Effector memory CD4-positive, alpha-beta T cell (primary cell): Measurements from ENCODE around the gene ZFP36L1.

Source experiments
- DNase-seq, 3 donors: peaks; one replicate each; pipeline ENCODE4 v3.0.0-alpha.2; 2020
- H3K27ac ChIP-seq: 2 replicates; pipeline ENCODE4 v1.7.0; 2013; ENCODE audit warnings: mild to moderate bottlenecking, low read length, moderate library complexity; ENCODE audit not compliant: insufficient read depth, poor library complexity, severe bottlenecking
- H3K27me3 ChIP-seq: replicated peaks from 2 replicates; pipeline ENCODE4 v1.7.0; 2013; ENCODE audit warnings: mild to moderate bottlenecking, low read length; ENCODE audit not compliant: insufficient read depth, control insufficient read depth, poor library complexity, severe bottlenecking
- H3K36me3 ChIP-seq: 2 replicates; pipeline ENCODE4 v1.7.0; 2013; ENCODE audit warnings: mild to moderate bottlenecking, low read length, moderate library complexity; ENCODE audit not compliant: control insufficient read depth, insufficient read depth
- H3K4me1 ChIP-seq: 2 replicates; pipeline ENCODE4 v1.7.0; 2013; ENCODE audit warnings: low read length, mild to moderate bottlenecking; ENCODE audit not compliant: control insufficient read depth, insufficient read depth, poor library complexity, severe bottlenecking
- H3K4me3 ChIP-seq: 2 replicates; pipeline ENCODE4 v1.7.0; 2013; ENCODE audit warnings: low read length, low read depth, mild to moderate bottlenecking; ENCODE audit not compliant: insufficient read depth, poor library complexity, severe bottlenecking
- H3K9me3 ChIP-seq: 2 replicates; pipeline ENCODE4 v1.7.0; 2013; ENCODE audit warnings: mild to moderate bottlenecking, low read length, moderate library complexity; ENCODE audit not compliant: control insufficient read depth

Gene ZFP36L1

DNA sequence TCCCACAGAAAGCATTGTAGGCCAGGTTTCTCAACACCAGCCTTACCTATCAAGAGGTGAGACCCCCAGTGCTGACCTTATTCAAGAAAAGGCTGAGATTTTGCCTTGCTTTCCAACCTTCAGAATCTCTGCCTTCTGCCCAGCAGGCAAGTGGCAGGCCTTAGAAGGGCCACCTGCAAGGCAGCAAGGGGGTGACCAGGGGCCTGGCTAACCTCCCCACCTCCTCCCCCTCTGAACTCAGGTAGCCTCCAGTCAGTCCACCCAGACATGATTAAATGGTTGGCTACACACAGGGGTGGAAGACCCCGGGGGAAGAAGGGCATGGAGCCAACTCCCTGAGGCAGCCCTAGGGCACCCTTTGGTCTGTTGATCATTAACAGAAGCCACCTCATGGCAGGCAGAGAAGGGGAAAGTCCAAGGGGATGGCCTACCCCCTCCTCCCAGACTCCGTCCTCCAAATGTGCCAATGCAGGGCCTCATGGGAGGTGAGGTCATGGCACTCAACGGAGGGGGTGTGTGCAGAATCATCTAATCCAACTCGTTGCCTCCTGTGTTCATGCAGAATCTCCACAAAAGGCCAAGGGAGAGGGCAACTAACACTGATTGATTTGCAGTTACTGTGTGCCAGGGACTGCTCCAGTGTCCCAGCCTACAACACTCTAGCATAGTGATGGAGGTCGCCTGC lies 8.5 kb downstream of the ZFP36L1 start:
- H3K4me3 ChIP-seq = no peak overlapping the region
- H3K36me3 ChIP-seq = peaks cover 4% of the 10 kb centered on the region
- H3K4me1 ChIP-seq = peaks cover 74% of the 10 kb centered on the region
- no peaks in the 10 kb centered on the region for H3K27me3 ChIP-seq
- no peaks in the 10 kb centered on the region for H3K9me3 ChIP-seq
- H3K27ac ChIP-seq = peak overlapping the region; percentile 16
- no peak for DNase-seq

DNA sequence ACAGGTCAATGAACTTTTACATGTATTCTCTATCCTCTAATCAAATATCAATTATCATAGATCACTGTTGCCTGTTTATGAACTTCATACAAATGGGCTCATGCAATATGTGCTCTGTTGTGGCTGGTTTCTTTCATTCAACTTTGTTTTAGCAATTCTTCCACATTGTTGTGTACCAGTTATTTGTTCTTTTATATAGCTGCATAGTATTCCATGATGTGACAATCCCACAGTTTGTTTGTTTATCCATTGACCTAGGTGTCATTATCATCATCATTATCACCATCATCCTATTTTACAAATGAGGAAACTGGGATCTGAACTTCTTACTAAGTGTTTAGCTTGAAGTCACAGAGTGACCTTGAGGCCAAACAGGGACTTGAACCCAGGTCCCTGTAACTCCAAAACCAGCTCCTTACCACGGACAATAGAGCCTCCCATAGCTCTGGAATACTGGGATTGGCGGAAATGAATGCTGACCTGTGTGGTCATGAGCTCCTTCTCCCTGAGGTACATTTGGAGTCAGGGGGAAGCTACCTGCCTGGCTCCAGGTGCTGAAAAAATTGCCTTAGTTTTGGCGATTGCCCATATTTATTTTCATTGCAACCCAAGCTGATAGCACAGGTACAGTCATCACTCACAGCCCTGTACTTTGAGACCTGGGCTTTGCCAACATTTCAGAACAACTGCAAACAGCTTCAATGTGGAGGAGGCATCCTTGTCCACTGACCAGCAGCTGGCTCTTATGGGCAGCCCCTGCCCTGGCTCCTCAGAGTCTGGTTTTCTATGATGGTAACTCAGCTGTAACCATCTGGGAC lies 9.2 kb downstream of the ZFP36L1 start:
- H3K27me3 ChIP-seq = no peaks in the 10 kb centered on the region
- H3K27ac ChIP-seq = peak overlapping the region; percentile 16
- no peaks in the 10 kb centered on the region for H3K36me3 ChIP-seq
- no peaks in the 10 kb centered on the region for H3K9me3 ChIP-seq
- H3K4me1 ChIP-seq = peaks cover 75% of the 10 kb centered on the region
- DNase-seq = no peak
- no peak overlapping the region for H3K4me3 ChIP-seq

DNA sequence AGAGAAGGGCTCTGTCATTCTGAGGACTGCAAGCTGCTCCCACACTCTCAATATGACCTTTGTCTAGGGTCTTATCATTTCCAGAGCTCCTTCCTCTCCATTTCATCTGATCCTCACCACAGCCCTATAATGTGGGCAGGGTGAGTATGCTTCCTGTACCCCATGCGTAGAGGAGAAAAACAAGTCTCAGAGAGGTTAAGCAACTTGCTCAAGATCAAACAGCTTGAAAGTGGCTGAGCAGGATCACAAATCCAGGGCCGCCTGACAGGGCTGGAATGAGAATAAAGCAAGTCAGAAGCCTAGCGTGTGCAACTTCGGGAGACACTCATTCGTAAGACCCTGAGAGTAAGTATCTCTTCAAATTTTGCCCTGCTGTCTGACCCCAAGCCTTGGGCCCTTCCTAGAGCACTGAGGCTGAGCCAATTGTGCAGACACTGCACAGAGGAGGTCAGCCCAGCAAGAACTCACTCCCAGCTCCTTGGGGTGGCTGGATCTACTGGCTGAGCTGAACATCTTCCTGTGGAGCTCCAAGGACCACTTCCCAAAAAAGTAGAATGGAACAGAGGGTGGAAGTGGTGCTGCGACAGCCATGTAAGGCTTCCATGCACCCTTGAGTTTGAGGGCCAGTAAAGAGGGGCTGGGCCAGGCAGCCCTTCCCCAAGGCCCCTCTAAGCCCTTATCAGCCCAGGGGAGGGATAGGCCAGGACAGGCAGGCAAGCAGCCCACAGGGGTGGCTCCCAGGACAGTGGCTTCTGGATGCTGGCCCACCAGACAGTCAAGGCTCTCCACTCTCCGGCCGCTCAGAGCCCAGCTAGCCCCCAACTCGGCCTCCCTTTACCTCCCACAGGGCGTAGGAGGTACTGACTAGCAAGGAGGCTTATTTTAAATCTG lies 10.5 kb downstream of the ZFP36L1 start:
- peak overlapping the region; percentile 82 for H3K27ac ChIP-seq
- no peaks in the 10 kb centered on the region for H3K27me3 ChIP-seq
- no peaks in the 10 kb centered on the region for H3K36me3 ChIP-seq
- no peak overlapping the region for H3K4me3 ChIP-seq
- peak; percentile 44 to 68 (median 50) for DNase-seq
- H3K9me3 ChIP-seq = no peaks in the 10 kb centered on the region
- peaks cover 72% of the 10 kb centered on the region for H3K4me1 ChIP-seq

DNA sequence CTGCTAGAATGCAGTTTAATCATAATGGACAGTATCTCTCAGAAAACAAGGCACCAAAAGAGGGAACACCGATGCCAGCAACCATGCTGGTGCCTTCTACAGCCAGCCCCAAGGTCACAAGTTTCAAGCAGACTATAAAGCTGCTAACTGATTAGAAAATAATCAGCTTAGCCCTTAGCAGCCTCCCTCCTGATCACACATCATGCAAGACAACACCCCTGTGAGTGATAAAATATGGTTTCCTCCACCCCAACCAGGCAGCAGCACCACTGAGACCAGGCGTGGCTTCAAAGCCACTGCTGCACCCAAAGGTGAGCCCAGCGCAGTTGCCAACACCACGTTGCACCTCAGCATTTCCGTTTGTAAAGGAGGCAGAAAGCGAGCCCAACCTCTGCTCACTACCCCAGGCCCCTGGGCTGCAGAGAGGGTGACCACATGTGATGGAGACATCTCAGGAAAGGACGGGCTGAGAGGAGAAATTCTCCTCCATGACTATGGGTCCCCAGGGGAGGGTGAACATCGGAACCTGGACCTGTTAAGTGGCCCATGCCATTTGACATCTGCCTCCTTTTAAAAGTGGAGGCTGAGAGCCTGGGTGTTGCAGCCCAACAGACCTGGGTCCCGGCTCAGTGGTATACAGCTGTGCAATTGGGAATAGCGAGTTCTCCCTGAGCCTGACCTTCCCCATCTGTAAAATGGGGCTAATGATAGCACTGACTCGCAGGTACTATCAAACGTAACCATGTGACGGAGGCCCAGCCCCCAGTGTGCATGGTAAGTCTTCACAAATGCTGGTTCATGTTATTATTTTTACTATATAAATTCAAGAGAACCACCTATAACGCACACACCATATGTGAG lies 11.5 kb downstream of the ZFP36L1 start:
- Histone ChIP-seq H3K36me3 (no peaks in the 10 kb centered on the region), H3K4me1 (peaks cover 63% of the 10 kb centered on the region), H3K4me3 (peak overlapping the region; percentile 20), H3K9me3 (no peaks in the 10 kb centered on the region), H3K27me3 (no peaks in the 10 kb centered on the region), H3K27ac (peak overlapping the region; percentile 82)
- DNase-seq = peak; percentile 53 to 65 (median 54)

DNA sequence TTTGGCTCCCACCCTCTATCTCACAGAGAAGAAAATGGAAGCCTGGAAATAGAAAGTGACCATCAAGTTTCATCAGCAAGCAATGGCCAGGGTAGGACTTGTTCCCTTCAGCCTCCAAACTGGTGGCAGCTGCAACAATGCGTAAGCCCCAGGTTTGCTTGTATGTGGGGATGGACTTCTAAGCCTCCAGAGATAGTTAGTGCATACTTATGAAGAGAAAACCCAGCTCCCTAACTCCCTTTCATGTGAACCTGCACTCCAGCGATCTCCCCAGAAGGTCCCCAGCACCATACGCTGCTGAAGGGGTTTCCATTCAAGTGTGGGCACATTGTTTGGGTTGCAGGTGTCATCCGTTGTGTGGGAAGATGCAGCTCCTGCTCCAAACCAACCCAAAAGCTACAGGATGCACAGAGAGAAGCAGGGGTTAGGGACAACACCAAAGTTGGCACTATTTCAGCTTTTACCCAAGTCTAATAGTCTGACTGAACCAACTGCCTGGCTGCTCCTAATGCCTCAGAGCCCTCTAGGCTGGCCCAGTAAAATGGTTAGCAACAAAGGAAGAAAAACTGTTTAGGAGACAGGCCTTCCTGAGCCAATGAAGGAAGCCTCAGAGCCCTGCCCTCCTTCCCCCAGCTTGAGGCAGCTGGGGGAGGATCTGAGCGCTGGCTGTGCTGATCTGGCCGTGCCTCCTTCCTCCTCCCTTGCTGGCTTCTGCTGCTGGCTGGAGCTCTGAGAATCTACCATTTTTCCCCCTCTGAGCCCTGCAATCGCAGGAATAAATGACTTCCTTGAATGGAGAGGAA lies 12.3 kb downstream of the ZFP36L1 start:
- no peaks in the 10 kb centered on the region for H3K9me3 ChIP-seq
- peak overlapping the region; percentile 20 for H3K4me3 ChIP-seq
- peak overlapping the region; percentile 82 for H3K27ac ChIP-seq
- no peaks in the 10 kb centered on the region for H3K36me3 ChIP-seq
- DNase-seq = peak in 1 of 3 donors; percentile 22
- H3K27me3 ChIP-seq = no peaks in the 10 kb centered on the region
- H3K4me1 ChIP-seq = peaks cover 54% of the 10 kb centered on the region

DNA sequence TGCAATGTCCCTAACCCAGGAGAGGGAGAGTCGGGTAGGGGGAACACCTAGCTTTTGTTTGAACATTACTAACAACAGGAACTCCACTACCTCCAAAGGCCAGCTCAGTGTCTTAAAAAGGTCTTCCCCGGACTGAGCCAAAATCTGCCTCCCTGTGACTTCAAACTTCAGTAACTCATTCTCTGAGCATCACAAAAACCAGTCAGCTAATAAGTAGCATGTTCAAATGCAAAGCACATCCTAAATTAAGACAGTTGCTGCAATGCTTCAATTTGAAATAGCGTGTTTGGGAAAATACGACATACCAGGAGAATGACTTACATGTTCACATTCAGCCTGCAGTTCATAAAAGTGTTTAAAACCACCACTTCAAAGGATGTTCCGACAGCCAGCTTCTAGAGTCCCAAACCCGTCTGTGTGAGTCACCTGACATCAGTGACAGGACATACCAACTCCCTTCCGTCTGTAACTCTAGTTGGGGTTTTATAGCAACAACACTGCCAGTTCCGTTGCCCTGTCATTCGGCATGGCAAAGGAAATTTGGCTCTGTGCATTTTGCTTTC lies 13.0 kb downstream of the ZFP36L1 start:
- peak overlapping the region; percentile 20 for H3K4me3 ChIP-seq
- peak; percentile 33 to 62 (median 51) for DNase-seq
- peaks cover 51% of the 10 kb centered on the region for H3K4me1 ChIP-seq

DNA sequence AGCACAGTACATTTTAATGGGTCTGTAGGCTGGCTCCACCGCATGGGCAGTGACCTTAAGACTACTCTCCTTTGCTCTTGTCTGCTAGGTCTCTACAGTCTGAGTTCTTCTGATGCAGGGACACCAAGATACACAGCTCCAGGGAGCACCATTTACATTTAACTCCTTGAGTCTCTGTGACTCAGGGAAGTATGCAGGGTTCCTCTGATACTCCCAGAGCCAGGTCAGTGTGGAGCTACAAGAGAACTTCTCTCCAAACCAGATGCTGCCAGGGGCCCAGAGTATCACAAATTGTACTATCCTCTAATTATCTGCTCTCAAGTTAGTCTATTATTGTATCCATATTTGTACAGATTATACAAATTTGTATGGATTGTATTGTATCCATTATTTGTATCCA lies 15.2 kb downstream of the ZFP36L1 start:
- Histone ChIP-seq H3K36me3 (no peaks in the 10 kb centered on the region), H3K9me3 (no peaks in the 10 kb centered on the region), H3K27me3 (no peaks in the 10 kb centered on the region), H3K4me1 (peaks cover 60% of the 10 kb centered on the region), H3K4me3 (no peak overlapping the region), H3K27ac (no peak overlapping the region)
- DNase-seq = no peak

More for the DNA sequence above, 13.0 kb downstream of the ZFP36L1 start:
- Histone ChIP-seq H3K9me3 (no peaks in the 10 kb centered on the region), H3K27me3 (no peaks in the 10 kb centered on the region), H3K36me3 (no peaks in the 10 kb centered on the region), H3K27ac (peak overlapping the region; percentile 82)

DNA sequence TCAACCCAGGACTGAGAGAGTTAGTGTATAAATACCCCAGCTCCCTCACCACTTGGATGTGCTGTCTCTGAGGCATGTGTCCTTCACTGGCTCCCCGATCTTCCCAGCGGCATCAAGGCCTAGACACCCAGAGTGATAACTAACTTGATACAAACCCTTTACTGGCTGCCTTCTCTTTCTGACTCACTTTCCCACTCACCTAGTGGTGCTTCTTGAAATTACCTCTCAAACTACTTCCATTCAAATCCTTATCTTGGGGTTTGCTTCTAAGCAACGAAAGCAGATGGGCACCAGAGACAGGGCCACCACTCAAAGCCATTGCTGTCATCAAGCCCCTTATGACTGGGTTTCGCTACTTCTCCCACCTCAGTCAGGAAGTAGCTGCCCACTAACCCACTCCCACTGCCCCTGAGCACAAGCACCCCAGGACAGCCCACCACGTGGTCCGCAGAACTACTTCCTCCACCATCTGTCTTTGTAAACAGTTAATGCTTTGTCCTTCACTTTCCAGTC lies 17.2 kb downstream of the ZFP36L1 start:
- no peak for DNase-seq
- H3K4me3 ChIP-seq = no peak overlapping the region
- H3K4me1 ChIP-seq = peaks cover 60% of the 10 kb centered on the region
- H3K36me3 ChIP-seq = no peaks in the 10 kb centered on the region
- no peaks in the 10 kb centered on the region for H3K27me3 ChIP-seq
- no peak overlapping the region for H3K27ac ChIP-seq
- H3K9me3 ChIP-seq = no peaks in the 10 kb centered on the region
